MM.1S (cell line): ENCODE measurements around the gene FBXL7.

ENCODE experiments used
- DNase-seq: peaks from one replicate; pipeline ENCODE4 v3.0.0-alpha.2; 2015
- H2AFZ ChIP-seq: fragments of 300-600 bp; sonication (generic); 2 replicates; pipeline ENCODE4 v1.6.0; 2016; ENCODE audit warnings: antibody characterized with exemption, low read length
- H3F3A ChIP-seq: fragments of 300-600 bp; sonication (generic); 2 replicates; pipeline ENCODE4 v1.6.1; 2016; ENCODE audit warnings: mild to moderate bottlenecking, antibody characterized with exemption, low read length, moderate library complexity, mixed read lengths; ENCODE audit not compliant: insufficient read depth
- H3K27ac ChIP-seq: fragments of 300-600 bp; sonication (generic); 2 replicates; pipeline ENCODE4 v1.5.1; 2016; ENCODE audit warnings: mild to moderate bottlenecking, low read length
- H3K27me3 ChIP-seq: fragments of 300-600 bp; sonication (generic); replicated peaks from 2 replicates; pipeline ENCODE4 v1.6.0; 2016; ENCODE audit warnings: low read length; ENCODE audit not compliant: insufficient read depth
- H3K36me3 ChIP-seq: fragments of 300-600 bp; sonication (generic); replicated peaks from 2 replicates; pipeline ENCODE4 v1.6.1; 2016; ENCODE audit warnings: mild to moderate bottlenecking, low read length, mixed read lengths; ENCODE audit not compliant: insufficient read depth
- H3K4me1 ChIP-seq: fragments of 300-600 bp; sonication (generic); 2 replicates; pipeline ENCODE4 v1.6.1; 2016; ENCODE audit warnings: low read length, mixed read lengths
- H3K4me2 ChIP-seq: fragments of 300-600 bp; sonication (generic); 2 replicates; pipeline ENCODE4 v1.6.0; 2016; ENCODE audit warnings: low read depth, low read length
- H3K4me3 ChIP-seq: fragments of 300-600 bp; sonication (generic); 2 replicates; pipeline ENCODE4 v1.5.1; 2016; ENCODE audit warnings: low read length, mixed read lengths
- H3K79me2 ChIP-seq: fragments of 300-600 bp; sonication (generic); 2 replicates; pipeline ENCODE4 v1.6.1; 2016; ENCODE audit warnings: mixed run types, low read length, mixed read lengths
- H3K9ac ChIP-seq: fragments of 300-600 bp; sonication (generic); 2 replicates; pipeline ENCODE4 v1.6.1; 2016; ENCODE audit warnings: low read length, mixed read lengths
- H3K9me2 ChIP-seq: fragments of 300-600 bp; sonication (generic); replicated peaks from 2 replicates; pipeline ENCODE4 v1.6.1; 2016; ENCODE audit warnings: mild to moderate bottlenecking, low read length, mixed read lengths; ENCODE audit not compliant: insufficient read depth
- H3K9me3 ChIP-seq: fragments of 300-600 bp; sonication (generic); replicated peaks from 2 replicates; pipeline ENCODE4 v1.6.1; 2016; ENCODE audit warnings: mild to moderate bottlenecking, low read length, mixed read lengths; ENCODE audit not compliant: insufficient read depth
- H4K20me1 ChIP-seq: fragments of 300-600 bp; sonication (generic); 2 replicates; pipeline ENCODE4 v1.6.1; 2016; ENCODE audit warnings: mild to moderate bottlenecking, low read length, moderate library complexity, mixed read lengths; ENCODE audit not compliant: insufficient read depth
- EZH2 ChIP-seq: fragments of 300-600 bp; sonication (generic); optimal IDR thresholded peaks from 2 replicates; pipeline ENCODE3; 2017; ENCODE audit warnings: low read depth, mild to moderate bottlenecking, antibody characterized with exemption, low read length, mixed read lengths
- EZH2phosphoT487 ChIP-seq: fragments of 300-600 bp; sonication (generic); IDR thresholded peaks from 2 replicates; pipeline ENCODE4 v1.6.1; 2018; ENCODE audit warnings: antibody characterized with exemption, low read length
- TF ChIP-seq, protein P1 (sequence below): fragments of 300-600 bp; sonication (generic); IDR thresholded peaks from 2 replicates; pipeline ENCODE4 v1.5.1; 2016; ENCODE audit warnings: antibody characterized with exemption, low read length, mixed read lengths

Gene FBXL7

DNA sequence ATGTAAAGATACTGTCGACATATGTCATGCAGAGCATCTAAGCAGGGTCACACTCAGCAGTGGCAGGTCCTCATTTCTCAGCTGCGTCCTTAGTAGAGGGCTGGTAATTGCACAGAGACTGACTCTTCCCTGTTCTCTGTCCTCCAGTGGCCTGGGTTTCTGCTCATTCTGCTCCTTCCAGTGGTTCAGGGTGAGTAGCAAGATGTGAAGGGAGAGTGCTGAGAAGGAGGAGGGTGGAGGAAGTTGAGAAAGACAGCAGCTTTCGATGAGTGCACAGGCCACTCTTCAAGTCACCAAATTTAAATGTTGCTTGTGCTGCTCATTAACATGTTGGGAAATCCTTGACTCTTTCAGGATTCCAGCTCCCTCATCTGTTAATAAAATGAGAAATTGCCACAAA is 203.9 kb downstream of the FBXL7 start:
- H2AFZ ChIP-seq, result no peak overlapping the region

DNA sequence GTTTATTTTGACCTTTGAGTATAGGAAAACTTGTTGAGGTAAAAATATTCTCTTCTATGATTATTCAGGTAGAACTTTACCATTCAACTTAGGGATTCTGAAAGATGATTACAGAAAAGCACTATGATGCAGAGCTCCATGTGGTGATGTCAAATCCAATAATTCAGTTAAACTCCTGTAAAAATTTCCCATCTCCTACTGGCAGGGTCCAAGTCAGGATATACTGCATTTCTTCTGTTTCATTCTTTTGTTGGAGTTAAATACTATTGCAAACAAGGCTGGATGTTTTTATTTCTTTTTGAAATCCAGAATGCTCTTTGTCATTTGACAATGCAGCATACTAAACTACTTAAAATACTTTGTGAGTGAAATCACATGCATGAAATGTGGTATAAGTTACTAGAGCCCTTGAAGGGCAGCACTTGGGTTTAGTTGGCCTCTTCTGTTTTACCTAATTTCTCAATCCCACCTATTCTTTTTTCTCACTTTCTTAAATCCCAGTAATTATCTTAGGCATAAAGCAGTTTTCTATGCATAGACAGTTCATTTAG is 204.5 kb downstream of the FBXL7 start:
- DNase-seq, result no peak
- no peaks in the 10 kb centered on the region for H3K9me3 ChIP-seq
- H3K36me3 ChIP-seq, result no peaks in the 10 kb centered on the region
- H3K27ac ChIP-seq, result no peak overlapping the region
- H3K4me3 ChIP-seq, result no peak overlapping the region
- H3K4me1 ChIP-seq, result peaks cover 4% of the 10 kb centered on the region; the same call in 1 of the 2 replicates
- peaks cover 52% of the 10 kb centered on the region for H3K79me2 ChIP-seq
- no peaks in the 10 kb centered on the region for H4K20me1 ChIP-seq
- no peaks in the 10 kb centered on the region for H3K9me2 ChIP-seq
- no peak overlapping the region for H3K4me2 ChIP-seq
- no peak overlapping the region for H2AFZ ChIP-seq
- no peaks in the 10 kb centered on the region for H3F3A ChIP-seq
- H3K27me3 ChIP-seq, result no peaks in the 10 kb centered on the region
- H3K9ac ChIP-seq, result no peak overlapping the region
- TF ChIP-seq, protein P1, sequence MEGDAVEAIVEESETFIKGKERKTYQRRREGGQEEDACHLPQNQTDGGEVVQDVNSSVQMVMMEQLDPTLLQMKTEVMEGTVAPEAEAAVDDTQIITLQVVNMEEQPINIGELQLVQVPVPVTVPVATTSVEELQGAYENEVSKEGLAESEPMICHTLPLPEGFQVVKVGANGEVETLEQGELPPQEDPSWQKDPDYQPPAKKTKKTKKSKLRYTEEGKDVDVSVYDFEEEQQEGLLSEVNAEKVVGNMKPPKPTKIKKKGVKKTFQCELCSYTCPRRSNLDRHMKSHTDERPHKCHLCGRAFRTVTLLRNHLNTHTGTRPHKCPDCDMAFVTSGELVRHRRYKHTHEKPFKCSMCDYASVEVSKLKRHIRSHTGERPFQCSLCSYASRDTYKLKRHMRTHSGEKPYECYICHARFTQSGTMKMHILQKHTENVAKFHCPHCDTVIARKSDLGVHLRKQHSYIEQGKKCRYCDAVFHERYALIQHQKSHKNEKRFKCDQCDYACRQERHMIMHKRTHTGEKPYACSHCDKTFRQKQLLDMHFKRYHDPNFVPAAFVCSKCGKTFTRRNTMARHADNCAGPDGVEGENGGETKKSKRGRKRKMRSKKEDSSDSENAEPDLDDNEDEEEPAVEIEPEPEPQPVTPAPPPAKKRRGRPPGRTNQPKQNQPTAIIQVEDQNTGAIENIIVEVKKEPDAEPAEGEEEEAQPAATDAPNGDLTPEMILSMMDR, result no peak
- TF ChIP-seq EZH2phosphoT487 (no peak), EZH2 (no peak)

More for the DNA sequence above, 203.9 kb downstream of the FBXL7 start:
- Histone ChIP-seq H3K4me2 (no peak overlapping the region), H3K9ac (no peak overlapping the region), H3K27ac (no peak overlapping the region), H3F3A (no peaks in the 10 kb centered on the region), H4K20me1 (no peaks in the 10 kb centered on the region), H3K36me3 (no peaks in the 10 kb centered on the region), H3K4me3 (no peak overlapping the region), H3K27me3 (no peaks in the 10 kb centered on the region), H3K79me2 (peaks cover 51% of the 10 kb centered on the region), H3K9me2 (no peaks in the 10 kb centered on the region), H3K4me1 (peaks cover 4% of the 10 kb centered on the region; the same call in 1 of the 2 replicates), H3K9me3 (no peaks in the 10 kb centered on the region)
- no peak for DNase-seq
- TF ChIP-seq, protein P1, result no peak
- no peak for TF ChIP-seq EZH2

DNA sequence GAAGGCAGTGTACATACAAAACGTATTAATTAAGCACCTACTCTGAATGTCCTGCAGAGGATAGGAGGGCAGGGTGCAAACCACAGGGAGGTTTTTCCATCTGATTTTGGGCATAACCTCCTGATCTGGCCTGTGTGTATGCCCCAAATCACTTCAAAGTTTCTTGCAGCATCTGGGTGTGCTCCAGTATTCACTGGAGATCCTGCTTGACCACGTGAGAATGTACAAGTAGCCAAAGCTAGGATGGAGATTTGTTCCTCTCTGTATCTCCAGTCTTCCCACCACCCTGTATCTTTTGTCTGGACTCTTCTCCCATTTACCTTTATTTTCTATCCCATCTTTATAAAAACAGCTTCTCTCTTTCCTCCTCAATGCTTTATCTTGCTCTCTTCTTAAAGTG is 207.7 kb downstream of the FBXL7 start:
- Histone ChIP-seq H3K4me1 (no peaks in the 10 kb centered on the region), H3K9ac (no peak overlapping the region), H2AFZ (no peak overlapping the region), H3K4me3 (no peak overlapping the region), H3K9me2 (no peaks in the 10 kb centered on the region), H4K20me1 (no peaks in the 10 kb centered on the region), H3K79me2 (peaks cover 43% of the 10 kb centered on the region), H3K36me3 (no peaks in the 10 kb centered on the region), H3F3A (no peaks in the 10 kb centered on the region), H3K27ac (no peak overlapping the region), H3K27me3 (no peaks in the 10 kb centered on the region), H3K4me2 (no peak overlapping the region), H3K9me3 (no peaks in the 10 kb centered on the region)
- DNase-seq, result no peak
- TF ChIP-seq, protein P1, result no peak
- no peak for TF ChIP-seq EZH2
